Stimulated activated CD8-positive, alpha-beta memory T cell treated with anti-CD3 and anti-CD28 coated beads, Interleukin-4, amount 100 ng/mL, for 1 hour (primary cell): Measurements from ENCODE around the gene CD300LB.
"Not testable (repeated sequence)": the region's sequence is repeated elsewhere in the genome, so short reads cannot be mapped to it uniquely, and the experiment has no call there.

Experiments used
- DNase-seq, 2 donors: peaks; one replicate each; pipeline ENCODE4 v3.0.0-alpha.2; 2020; ENCODE audit warnings: low read depth in 2 of 2, low spot score in 1 of 2

The CD300LB gene

DNA sequence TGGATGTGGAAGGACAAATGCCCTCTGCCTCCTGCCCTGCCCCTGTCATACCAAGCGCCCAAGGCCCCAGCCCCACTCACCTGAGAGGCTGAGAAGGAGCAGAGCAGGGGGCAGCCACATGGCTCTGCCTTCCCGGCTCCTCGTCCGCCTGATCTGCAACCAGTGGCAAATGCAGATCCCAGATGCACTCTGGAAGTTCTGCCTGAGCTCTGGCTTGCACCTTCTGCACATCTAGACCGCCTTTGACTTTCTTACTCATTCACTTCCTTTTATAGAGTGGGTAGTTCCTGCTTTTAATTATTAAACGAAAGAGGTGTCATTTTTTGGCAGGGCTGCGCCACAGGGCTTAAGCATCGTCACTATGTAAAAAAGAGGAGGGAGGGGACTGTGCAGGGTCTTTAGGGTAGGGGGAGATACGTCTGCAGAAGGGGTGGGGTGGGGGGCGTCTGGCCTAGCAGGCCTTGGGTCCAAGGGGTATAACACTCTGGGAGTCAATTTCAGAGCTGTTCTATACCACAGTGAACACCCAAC lies at the start of gene CD300LB:
CD300LB (minus strand) TSS at position 245 of the 531 bp plus-strand sequence; CDS start at position 120, 125 bp downstream.
- no peak for DNase-seq

DNA sequence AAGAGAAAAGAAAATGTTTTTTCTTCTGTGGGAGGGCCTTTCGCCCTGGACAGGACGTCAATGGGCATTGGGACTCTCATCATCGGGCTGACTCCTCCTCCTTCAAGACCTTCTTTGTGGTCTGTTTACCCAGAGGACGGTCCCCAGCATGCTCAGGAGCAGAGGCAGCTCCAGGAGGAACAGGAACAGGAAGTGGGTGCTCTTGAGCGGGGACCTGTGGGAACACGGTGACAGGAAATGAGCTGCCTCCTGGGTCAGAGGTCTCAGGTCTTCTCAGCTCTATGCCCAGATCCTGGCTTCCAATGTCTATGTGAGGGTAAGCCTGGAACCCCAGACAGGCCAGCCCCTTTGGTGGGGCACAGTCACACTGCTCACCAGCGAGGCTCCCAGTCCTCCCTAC lies 48.6 kb upstream of the CD300LB start:
- DNase-seq = no peak

DNA sequence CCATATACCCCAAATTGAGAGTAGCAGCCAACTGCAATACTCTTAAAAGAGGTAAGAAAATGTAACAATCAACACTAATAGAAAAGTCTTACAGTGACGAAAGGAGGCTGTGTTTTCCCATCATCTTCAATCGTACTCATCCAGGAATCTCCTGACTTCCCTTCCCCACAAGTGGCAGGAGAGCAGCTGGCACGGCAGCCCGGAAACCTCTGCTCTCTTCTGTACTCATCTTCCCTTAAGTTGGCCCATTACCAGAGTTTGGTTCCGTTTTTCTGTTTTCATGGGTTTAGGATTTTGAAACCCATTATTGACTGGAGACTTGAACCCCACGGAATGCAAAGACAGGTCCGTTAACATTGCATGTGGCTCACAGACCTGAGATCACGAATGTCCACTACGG lies 47.7 kb upstream of the CD300LB start:
- no peak for DNase-seq

DNA sequence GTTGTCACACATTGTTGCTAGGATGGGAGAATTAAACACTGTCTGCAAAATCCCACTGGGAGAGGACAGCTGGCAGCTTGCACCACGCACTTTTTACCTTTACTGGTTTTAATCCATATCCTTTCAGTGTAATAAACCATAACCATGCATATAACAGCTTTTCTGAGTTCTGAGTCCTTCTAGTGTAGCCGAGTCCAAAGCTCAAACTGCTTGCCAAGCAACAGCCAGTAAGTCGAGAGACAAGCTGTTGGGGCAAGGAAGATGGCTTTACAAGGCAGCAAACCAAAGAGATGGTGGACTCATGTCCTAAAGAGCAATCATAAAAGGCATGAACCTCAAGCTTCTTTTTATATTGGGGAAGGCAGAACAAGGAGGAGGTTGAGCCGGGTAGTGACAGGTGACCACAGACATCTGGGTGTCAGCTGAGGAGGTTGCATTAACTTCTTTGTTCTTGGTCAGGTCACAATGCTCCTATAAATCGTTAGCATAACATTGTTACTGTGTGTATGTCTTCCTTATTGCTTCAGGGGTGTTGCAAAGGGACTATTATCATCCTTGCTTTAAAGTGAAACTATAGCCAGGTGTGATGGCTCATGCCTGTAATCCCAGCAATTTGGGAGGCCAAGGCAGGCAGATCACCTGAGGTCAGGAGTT lies 43.3 kb upstream of the CD300LB start:
- no peak for DNase-seq

DNA sequence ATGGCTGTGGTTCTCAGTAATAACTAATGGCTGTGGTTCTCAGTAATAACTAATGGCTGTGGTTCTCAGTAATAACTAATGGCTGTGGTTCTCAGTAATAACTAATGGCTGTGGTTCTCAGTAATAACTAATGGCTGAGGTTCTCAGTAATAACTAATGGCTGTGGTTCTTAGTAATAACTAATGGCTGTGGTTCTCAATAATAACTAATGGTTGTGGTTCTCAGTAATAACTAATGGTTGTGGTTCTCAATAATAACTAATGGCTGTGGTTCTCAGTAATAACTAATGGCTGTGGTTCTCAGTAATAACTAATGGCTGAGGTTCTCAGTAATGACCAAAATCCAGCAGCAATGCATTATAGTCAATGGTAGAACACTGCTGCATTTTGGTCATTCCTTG lies 42.4 kb upstream of the CD300LB start:
- not testable (repeated sequence) for DNase-seq

DNA sequence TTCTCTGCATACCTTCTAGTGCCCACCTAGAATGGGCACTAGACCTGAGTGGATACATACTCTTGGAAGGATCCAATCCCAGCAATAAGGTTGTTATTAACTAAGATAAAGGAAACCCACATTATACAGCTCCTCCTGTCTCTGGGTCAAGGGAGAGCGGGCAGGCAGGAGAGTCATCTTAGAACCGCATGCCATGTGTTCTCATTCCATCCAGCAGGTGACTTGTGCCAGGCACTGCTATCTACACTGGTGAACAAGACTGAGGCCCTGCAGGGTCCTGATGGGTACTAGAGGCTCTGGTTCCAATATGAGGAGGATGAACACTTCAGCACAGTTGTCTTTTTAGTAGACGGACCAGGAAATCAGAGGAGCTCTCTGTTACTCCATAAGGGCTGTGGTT lies 41.9 kb upstream of the CD300LB start:
- DNase-seq = no peak

DNA sequence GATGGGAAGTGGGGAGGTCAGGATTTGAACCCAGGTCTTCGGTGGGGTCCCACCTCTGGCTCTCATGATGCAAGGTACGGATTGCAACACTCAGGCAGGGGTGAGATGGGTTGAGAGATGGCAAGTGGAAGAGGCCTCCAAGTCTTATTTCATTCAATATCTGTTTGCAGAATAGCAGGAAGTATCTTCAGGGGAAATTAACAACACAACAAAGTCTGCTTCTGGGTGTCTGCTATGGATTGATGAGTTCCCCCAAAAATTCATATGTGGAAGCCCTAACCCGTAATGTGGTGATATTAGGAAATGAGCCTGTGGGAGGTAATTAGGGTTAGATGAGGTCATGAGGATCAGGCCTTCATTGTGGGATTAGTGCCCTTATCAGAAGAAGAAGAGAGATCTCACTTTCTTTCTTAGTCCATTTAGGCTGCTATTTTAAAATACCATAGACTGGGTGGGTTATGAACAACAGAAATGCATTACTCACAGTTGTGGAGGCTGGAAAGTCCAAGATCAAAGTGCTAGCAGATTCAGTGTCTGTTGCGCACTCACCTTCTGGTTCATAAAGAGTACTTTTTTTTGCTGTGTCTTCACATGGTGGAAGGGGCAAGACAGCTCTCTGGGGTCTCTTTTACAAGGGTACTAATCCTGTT lies 40.5 kb upstream of the CD300LB start:
- DNase-seq = no peak

DNA sequence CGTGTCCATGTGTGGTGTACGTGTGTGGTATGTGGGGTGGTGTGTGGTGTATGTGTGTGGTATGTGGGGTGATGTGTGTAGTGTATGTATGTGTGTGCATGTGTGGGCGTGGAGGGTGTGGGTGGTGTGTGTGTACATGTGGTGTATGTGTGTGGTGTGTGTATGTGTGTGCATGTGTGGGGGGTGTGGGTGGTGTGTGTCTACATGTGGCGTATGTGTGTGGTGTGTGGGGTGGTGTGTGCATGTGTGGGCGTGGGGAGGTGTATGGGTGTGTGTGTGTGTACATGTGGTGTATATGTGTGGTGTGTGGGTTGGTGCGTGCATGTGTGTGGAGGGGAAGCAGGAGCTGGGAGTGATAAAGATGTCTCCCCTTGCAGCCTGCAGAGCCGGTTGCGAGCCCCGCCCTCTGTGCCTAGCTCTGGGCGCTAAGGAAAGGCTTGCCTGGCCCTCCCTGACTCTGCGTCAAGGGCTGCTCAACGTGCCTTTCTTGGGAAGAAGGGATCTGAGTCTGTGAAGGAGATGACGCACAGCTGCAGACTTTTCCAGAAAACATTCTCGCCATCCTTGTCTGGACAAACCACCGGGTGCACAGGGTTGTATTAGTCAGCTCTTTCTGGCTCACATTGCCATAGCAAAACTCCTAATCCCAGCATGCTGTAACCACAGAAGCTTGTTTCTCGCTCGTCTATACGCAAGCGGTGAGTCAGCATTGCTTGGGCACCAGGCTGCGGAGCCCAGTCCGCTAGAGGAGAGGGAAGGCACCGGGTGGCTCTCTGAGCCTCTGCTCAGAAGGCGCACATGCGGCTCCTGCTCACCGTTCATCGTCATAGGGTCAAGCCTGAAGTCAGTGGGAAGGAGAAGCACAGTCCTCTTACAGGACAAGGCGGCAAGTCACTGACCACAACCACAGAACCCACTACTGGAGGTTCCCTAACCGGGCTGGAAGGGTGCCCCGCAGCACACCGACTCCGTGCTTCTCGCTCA lies 38.0 kb upstream of the CD300LB start:
- no peak for DNase-seq

DNA sequence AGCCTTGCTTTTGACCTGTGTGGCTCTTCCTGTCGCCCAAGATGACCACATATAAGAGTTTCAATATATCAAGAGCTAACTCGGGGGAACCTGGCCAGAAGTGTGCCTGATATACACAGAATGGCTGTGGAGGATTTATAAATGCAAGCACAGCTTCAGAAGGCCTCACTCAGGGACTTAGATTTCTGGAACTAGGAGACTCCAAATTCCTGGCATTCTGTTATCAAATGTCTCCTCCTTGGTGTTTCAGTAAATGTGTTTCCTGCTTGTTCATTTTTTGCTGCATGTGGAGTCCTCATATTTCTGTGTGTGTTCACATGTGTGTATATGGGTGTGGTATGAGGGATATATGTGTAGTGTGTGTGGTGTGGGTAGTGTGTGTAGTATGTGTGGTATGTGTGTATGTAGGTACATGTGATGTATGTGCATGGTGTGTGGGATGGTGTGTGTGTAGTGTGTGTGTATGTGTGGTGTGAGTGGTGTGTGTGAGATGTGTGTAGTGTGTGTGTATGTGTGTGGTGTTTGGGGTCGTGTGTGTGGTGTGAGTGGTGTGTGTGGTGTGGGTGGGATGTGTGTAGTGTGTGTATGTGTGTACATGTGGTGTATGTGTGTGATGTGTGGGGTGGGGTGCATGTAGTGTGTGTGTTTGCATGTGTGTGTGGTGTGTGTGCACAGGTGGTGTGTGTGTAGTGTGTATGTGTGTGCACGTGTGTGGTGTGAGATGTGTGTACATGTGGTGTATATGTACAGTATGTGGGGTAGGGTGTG lies 37.0 kb upstream of the CD300LB start:
- no peak for DNase-seq

DNA sequence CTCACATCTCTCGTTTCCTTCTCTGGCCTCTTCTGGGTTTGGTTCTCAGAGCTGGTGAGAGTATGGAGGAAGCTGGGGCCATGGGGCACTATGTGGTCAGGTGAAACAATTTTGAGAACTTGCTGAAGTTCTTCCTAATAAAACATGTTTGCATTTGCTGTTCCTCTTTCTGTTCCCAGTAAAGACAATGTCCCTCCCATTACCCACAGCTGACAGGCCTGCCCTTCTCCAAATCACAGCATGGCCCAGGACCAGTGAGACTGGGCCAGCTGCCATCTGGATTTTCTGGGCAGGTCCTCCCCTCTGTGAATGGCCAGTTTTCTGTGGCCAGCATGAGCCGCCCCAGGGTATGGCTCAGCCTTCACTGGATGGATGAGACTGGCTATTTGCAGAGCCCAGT lies 36.1 kb upstream of the CD300LB start, which contains the start of gene CD300H:
CD300H (minus strand) TSS at position 113 of the 400 bp plus-strand sequence.
- no peak for DNase-seq

DNA sequence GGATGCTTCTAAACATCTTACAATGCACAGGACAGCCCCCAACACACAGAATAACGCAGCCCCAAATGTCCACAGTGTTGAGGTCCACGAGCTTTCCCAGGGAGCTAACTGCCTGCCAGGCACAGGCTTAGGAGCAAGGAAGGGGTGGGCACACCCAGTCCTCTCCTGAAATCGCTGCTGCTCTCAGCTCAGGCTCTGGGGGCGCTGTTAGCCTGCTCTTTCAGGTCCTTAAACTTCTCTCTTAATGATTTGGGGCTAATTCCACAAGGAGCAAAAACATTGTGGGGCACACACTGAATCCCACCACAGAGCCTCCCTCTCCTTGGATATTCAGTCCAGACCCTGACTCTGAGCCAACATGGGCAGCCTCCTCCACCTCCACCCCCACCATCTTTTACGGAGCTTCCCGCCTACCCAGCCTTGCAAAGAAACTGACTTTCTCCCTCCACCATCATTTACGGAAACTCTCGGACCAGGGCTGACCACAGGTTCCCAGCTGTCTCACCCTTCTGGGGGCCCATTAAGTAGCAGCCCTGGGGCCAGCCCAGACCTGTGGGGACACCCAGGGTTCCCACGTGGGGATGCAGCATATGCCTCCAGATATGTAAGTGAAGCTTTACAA lies 35.0 kb upstream of the CD300LB start:
- no peak for DNase-seq

DNA sequence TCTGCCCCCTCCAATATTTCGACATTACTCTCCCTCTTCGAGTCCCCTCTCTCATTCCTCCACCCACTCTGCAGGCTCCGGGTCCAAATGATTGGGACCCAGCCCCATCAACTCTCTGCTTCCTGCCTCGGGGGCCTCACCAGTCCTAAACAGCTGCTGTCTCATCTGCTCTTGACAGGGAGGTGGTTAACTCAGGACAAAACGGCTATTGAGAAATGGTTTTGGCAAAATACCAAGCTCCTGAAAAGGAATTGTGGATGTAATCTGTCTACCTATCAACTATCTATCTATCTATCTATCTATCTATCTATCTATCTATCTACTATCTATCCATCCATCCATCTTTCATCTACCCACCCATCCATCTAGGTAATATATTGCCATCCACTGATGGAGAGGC lies 33.9 kb upstream of the CD300LB start:
- DNase-seq = no peak

DNA sequence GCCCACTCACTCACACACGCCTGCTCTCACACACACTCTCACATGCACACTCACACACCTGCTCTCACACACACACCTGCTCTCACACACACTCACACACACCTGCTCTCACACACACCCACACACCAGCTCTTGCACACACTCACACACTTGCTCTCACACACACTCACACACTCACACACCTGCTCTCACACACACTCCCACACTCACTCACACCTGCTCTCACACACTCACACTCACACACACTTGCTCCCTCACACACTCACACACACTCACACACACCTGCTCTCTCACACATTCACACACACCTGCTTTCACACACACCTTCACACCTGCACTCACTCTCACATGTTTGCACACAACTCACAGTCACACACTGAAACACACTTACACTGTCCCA lies 32.1 kb upstream of the CD300LB start:
- no peak for DNase-seq

DNA sequence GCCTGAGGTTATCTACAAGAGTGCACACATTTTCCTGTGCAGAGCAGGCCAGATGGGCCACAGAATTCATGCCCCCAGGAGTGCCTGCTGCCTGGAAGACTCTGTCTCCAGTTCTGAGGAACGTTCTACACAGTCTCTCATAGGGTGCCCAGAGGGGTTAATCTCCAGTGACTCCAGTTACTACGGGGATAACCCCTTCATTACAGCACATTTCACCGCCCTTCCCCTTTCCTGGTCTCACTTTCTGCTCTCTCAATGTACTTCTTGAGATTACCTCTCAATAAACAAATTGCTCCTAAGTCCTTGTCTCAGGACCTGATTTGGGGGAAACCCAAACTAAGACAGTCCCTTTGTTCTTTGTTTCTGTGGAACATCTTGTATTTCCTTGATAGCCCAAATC lies 30.3 kb upstream of the CD300LB start:
- DNase-seq = no peak

DNA sequence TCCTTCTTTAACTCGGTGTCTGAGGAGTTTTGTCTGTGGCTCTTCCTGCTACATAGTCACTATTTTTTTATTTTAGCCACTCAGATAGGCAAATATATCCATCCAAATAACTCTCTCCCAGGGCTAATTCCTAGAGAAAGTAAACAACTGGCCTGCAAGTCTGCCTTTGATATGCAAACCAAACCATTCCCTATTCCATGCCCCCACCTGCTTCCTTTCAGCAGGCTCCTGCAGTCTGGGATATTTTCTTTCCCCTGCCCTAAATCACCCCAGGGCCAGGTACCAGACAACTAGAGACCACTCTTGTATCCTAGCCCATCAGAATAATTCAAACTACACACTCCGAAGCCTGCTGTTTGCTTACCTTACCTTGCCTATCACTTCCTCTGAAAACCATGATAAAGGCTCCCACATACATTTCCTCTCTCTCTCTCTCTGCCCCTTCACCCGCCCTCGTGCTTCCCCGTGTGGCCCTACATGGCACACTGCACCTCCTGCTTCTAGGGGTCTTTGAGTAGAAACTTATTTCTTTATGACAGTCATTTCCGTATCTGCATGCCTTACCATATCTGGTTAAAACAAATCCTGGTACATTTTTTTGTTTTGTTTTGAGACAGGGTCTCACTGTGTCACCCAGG lies 27.7 kb upstream of the CD300LB start:
- no peak for DNase-seq

DNA sequence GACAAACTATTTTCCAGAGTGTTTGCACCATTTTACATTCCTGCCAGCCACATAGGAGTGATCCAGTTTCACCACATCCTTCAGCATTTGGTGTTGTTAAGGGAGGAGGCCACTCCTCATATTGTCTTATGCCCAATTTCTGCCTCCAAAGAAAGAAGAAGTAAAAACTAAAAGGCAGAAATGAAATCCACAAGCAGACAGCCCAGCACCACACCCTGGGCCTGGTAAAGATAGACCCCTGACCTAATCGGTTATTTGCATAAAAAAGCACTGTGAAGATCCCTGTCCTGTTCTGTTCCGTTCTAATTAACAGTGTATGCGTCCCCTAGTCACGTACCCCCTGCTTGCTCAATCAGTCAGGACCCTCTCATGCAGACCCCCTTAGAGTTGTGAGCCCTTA lies 27.1 kb upstream of the CD300LB start:
- not testable (repeated sequence) for DNase-seq

DNA sequence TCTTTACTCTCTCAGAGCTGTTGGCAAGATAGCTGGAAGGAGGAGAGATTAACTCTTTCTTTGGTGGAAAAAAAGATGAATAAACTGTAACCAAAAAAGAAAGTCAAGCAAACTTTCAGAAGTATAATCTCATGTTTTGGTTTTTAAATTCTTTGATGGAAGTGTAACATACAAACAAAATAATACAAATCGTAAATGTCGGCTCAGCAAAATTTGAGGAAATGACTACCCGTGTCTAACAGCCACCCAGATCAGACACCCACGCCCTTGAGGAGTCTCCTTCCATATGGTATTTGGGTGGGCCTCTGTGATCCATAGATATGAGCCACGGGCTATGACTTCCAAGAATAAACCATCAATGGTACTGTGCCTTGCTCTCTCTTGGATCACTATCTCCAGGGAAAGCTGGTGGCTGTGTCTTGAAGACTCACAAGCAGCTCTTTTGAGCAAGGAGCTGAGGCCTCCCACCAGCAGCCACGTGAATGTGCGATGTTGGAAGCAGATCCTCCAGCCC lies 24.2 kb upstream of the CD300LB start:
- no peak for DNase-seq

DNA sequence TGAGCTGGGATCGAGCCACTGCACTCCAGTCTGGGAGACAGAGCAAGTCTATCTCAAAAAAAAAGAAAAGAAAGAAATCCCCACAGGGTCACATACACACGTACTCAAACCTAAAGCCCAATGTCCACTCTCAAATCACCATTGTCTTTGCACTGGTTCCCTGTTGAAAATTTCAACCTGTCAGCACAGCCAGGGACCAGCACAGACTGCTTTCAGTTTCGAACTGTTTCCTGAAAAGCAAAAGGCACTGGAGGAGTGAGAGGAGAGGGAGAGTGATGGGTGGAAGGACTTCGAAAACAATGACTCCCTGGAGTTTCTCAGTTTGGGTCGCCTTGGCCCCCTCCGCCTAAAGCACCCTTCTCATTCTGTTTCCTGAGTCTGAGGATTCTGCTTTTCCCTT lies 23.6 kb upstream of the CD300LB start:
- no peak for DNase-seq

DNA sequence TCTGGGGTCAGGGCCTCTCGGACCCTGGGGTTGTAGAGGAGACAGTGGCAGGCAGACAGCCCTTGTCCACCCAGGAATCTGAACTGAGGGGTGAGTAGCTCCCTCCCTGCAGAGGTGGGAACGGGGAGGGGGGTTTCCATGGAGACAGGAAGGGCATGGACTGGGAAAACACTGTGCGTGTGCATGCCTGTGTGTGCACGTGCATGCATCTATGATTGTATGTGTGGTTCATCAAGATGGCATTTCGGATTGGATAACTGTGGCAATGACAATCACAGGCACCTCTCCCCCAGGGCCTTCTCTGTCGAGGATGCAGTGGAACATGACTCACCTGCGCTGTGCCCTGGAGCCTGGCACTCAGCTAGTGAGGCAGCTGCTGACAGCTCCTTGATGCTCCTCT lies 20.8 kb upstream of the CD300LB start:
- DNase-seq = no peak

DNA sequence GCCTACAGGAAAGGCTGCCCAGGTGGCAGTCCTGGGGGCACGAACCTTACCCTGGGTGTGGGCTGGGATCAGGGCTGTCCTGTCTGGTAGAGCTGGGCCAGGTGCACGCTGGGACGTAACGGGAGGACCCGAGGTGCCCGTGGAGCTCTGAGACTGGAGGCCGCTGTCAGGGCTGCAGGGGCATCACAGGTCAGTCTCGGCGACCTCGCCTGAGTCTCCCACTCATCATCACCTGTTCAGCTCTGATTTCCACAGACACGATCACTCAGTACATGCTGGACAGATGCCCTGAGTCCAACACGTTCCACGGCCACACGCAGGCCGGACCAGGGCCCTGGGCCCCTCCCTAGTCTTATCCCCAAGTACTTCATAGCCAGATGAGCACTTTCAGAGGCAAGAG lies 19.3 kb upstream of the CD300LB start:
- no peak for DNase-seq
